Activated CD4-positive, alpha-beta T cell treated with anti-CD3 and anti-CD28 coated beads for 24 hours (primary cell): ENCODE measurements around the gene NR5A2.
"Not testable (repeated sequence)": the region's sequence is repeated elsewhere in the genome, so short reads cannot be mapped to it uniquely, and the experiment has no call there.

Experiments
- DNase-seq, 2 donors: peaks; one replicate each; pipeline ENCODE4 v3.0.0-alpha.2; 2020; ENCODE audit warnings: low read depth in 2 of 2

The NR5A2 gene

GRCh38 chr1:200163911-200164310 is 136.4 kb downstream of the NR5A2 start:
- DNase-seq: no peak

- DNase-seq: no peak
Measured at GRCh38 chr1:200165493-200166220, 138.1 kb downstream of the NR5A2 start.

- no peak for DNase-seq
Measured at GRCh38 chr1:200166411-200166810, 138.9 kb downstream of the NR5A2 start.

- no peak for DNase-seq
Measured at GRCh38 chr1:200168926-200169325, 141.4 kb downstream of the NR5A2 start.

- no peak for DNase-seq
Measured at GRCh38 chr1:200172311-200172710, 144.8 kb downstream of the NR5A2 start.

- no peak for DNase-seq
Measured at GRCh38 chr1:200173097-200173618, 145.6 kb downstream of the NR5A2 start.

GRCh38 chr1:200174525-200175295 is 147.2 kb downstream of the NR5A2 start:
- no peak for DNase-seq

GRCh38 chr1:200176181-200176580 is 148.7 kb downstream of the NR5A2 start:
- no peak for DNase-seq

GRCh38 chr1:200176798-200177197 is 149.3 kb downstream of the NR5A2 start:
- DNase-seq: no peak

- no peak for DNase-seq
Measured at GRCh38 chr1:200178340-200178739, 150.8 kb downstream of the NR5A2 start.

- DNase-seq: no peak
Measured at GRCh38 chr1:200179126-200179780, 151.7 kb downstream of the NR5A2 start.

GRCh38 chr1:200179781-200180160 is 152.3 kb downstream of the NR5A2 start:
- DNase-seq: no peak

- DNase-seq: no peak
Measured at GRCh38 chr1:200180821-200181220, 153.3 kb downstream of the NR5A2 start.

GRCh38 chr1:200181861-200182260 is 154.4 kb downstream of the NR5A2 start:
- DNase-seq: no peak

GRCh38 chr1:200182701-200183100 is 155.2 kb downstream of the NR5A2 start:
- no peak for DNase-seq

- no peak for DNase-seq
Measured at GRCh38 chr1:200183637-200184036, 156.1 kb downstream of the NR5A2 start.

GRCh38 chr1:200184196-200184595 is 156.7 kb downstream of the NR5A2 start:
- no peak for DNase-seq

GRCh38 chr1:200185191-200185590 is 157.7 kb downstream of the NR5A2 start:
- DNase-seq: not testable (repeated sequence)

GRCh38 chr1:200187332-200187731 is 159.8 kb downstream of the NR5A2 start:
- DNase-seq: not testable (repeated sequence)

GRCh38 chr1:200191993-200192392 is 164.5 kb downstream of the NR5A2 start:
- no peak for DNase-seq

- DNase-seq: no peak
Measured at GRCh38 chr1:200194477-200194876, 167.0 kb downstream of the NR5A2 start.

GRCh38 chr1:200198236-200198635 is 170.7 kb downstream of the NR5A2 start:
- DNase-seq: no peak
